Activated CD8-positive, alpha-beta memory T cell treated with anti-CD3 and anti-CD28 coated beads for 24 hours (primary cell): ENCODE measurements around the gene ERBB4.
"Not testable (repeated sequence)": the region's sequence is repeated elsewhere in the genome, so short reads cannot be mapped to it uniquely, and the experiment has no call there.

Experiments used
- DNase-seq: peaks from one replicate; pipeline ENCODE4 v3.0.0-alpha.2; 2020

The ERBB4 gene

GRCh38 chr2:212528106-212528856 lies 10.3 kb downstream of the ERBB4 start:
- DNase-seq = no peak

- no peak for DNase-seq
These were observed 12.5 kb downstream of the ERBB4 start for GRCh38 chr2:212526059-212526458.

GRCh38 chr2:212523756-212524155 lies 14.8 kb downstream of the ERBB4 start:
- no peak for DNase-seq

- DNase-seq = no peak
These were observed 18.3 kb downstream of the ERBB4 start for GRCh38 chr2:212520340-212520739.

GRCh38 chr2:212517693-212518092 lies 20.9 kb downstream of the ERBB4 start:
- no peak for DNase-seq

GRCh38 chr2:212505586-212505985 lies 33.0 kb downstream of the ERBB4 start:
- no peak for DNase-seq

GRCh38 chr2:212495046-212495445 lies 43.6 kb downstream of the ERBB4 start:
- no peak for DNase-seq

GRCh38 chr2:212494418-212495020 lies 44.1 kb downstream of the ERBB4 start:
- DNase-seq = no peak

GRCh38 chr2:212489719-212490346 lies 48.8 kb downstream of the ERBB4 start:
- no peak for DNase-seq

- DNase-seq = no peak
These were observed 50.0 kb downstream of the ERBB4 start for GRCh38 chr2:212488611-212489010.

- no peak for DNase-seq
These were observed 54.0 kb downstream of the ERBB4 start for GRCh38 chr2:212484563-212485080.

GRCh38 chr2:212480447-212480846 lies 58.2 kb downstream of the ERBB4 start:
- DNase-seq = no peak

- DNase-seq = no peak
These were observed 61.0 kb downstream of the ERBB4 start for GRCh38 chr2:212477571-212477970.

- DNase-seq = no peak
These were observed 65.4 kb downstream of the ERBB4 start for GRCh38 chr2:212473211-212473610.

- DNase-seq = not testable (repeated sequence)
These were observed 71.1 kb downstream of the ERBB4 start for GRCh38 chr2:212467551-212467950.

GRCh38 chr2:212465456-212465855 lies 73.1 kb downstream of the ERBB4 start:
- no peak for DNase-seq

- DNase-seq = not testable (repeated sequence)
These were observed 76.9 kb downstream of the ERBB4 start for GRCh38 chr2:212461708-212462107.

- DNase-seq = no peak
These were observed 84.5 kb downstream of the ERBB4 start for GRCh38 chr2:212454149-212454548.

GRCh38 chr2:212451786-212452231 lies 86.8 kb downstream of the ERBB4 start:
- no peak for DNase-seq

- no peak for DNase-seq
These were observed 89.9 kb downstream of the ERBB4 start for GRCh38 chr2:212448698-212449097.

- DNase-seq = no peak
These were observed 96.8 kb downstream of the ERBB4 start for GRCh38 chr2:212441821-212442220.

GRCh38 chr2:212441141-212441540 lies 97.5 kb downstream of the ERBB4 start:
- DNase-seq = no peak

- no peak for DNase-seq
These were observed 109.7 kb downstream of the ERBB4 start for GRCh38 chr2:212428681-212429478.
